ENCODE results near the gene UBE2G1. TPM values are rescaled to one million over a fixed set of nuclear protein-coding genes. Genes with fewer than 3 reads are reported as not detected.

UBE2G1 gene
- total and polyA plus RNA-seq, 2 of the 8 experiments (the other 6 are each of a cell fraction or from before 2014, with no cell fraction given), result 73.9 to 170 TPM

- TF ChIP-seq, protein P1, sequence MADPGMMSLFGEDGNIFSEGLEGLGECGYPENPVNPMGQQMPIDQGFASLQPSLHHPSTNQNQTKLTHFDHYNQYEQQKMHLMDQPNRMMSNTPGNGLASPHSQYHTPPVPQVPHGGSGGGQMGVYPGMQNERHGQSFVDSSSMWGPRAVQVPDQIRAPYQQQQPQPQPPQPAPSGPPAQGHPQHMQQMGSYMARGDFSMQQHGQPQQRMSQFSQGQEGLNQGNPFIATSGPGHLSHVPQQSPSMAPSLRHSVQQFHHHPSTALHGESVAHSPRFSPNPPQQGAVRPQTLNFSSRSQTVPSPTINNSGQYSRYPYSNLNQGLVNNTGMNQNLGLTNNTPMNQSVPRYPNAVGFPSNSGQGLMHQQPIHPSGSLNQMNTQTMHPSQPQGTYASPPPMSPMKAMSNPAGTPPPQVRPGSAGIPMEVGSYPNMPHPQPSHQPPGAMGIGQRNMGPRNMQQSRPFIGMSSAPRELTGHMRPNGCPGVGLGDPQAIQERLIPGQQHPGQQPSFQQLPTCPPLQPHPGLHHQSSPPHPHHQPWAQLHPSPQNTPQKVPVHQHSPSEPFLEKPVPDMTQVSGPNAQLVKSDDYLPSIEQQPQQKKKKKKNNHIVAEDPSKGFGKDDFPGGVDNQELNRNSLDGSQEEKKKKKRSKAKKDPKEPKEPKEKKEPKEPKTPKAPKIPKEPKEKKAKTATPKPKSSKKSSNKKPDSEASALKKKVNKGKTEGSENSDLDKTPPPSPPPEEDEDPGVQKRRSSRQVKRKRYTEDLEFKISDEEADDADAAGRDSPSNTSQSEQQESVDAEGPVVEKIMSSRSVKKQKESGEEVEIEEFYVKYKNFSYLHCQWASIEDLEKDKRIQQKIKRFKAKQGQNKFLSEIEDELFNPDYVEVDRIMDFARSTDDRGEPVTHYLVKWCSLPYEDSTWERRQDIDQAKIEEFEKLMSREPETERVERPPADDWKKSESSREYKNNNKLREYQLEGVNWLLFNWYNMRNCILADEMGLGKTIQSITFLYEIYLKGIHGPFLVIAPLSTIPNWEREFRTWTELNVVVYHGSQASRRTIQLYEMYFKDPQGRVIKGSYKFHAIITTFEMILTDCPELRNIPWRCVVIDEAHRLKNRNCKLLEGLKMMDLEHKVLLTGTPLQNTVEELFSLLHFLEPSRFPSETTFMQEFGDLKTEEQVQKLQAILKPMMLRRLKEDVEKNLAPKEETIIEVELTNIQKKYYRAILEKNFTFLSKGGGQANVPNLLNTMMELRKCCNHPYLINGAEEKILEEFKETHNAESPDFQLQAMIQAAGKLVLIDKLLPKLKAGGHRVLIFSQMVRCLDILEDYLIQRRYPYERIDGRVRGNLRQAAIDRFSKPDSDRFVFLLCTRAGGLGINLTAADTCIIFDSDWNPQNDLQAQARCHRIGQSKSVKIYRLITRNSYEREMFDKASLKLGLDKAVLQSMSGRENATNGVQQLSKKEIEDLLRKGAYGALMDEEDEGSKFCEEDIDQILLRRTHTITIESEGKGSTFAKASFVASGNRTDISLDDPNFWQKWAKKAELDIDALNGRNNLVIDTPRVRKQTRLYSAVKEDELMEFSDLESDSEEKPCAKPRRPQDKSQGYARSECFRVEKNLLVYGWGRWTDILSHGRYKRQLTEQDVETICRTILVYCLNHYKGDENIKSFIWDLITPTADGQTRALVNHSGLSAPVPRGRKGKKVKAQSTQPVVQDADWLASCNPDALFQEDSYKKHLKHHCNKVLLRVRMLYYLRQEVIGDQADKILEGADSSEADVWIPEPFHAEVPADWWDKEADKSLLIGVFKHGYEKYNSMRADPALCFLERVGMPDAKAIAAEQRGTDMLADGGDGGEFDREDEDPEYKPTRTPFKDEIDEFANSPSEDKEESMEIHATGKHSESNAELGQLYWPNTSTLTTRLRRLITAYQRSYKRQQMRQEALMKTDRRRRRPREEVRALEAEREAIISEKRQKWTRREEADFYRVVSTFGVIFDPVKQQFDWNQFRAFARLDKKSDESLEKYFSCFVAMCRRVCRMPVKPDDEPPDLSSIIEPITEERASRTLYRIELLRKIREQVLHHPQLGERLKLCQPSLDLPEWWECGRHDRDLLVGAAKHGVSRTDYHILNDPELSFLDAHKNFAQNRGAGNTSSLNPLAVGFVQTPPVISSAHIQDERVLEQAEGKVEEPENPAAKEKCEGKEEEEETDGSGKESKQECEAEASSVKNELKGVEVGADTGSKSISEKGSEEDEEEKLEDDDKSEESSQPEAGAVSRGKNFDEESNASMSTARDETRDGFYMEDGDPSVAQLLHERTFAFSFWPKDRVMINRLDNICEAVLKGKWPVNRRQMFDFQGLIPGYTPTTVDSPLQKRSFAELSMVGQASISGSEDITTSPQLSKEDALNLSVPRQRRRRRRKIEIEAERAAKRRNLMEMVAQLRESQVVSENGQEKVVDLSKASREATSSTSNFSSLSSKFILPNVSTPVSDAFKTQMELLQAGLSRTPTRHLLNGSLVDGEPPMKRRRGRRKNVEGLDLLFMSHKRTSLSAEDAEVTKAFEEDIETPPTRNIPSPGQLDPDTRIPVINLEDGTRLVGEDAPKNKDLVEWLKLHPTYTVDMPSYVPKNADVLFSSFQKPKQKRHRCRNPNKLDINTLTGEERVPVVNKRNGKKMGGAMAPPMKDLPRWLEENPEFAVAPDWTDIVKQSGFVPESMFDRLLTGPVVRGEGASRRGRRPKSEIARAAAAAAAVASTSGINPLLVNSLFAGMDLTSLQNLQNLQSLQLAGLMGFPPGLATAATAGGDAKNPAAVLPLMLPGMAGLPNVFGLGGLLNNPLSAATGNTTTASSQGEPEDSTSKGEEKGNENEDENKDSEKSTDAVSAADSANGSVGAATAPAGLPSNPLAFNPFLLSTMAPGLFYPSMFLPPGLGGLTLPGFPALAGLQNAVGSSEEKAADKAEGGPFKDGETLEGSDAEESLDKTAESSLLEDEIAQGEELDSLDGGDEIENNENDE (IDR thresholded peaks at IDR 0.05; ENCODE audit: insufficient replicate concordance, low read length), result no peak
- TF ChIP-seq KDM1A (IDR thresholded peaks at IDR 0.05; ENCODE audit: borderline replicate concordance, low read length) (no peak), YY1 (IDR thresholded peaks at IDR 0.05; ENCODE audit: low read depth, low read length) (no peak)
Observed at GRCh38 chr17:4342535-4342934, 23.9 kb downstream of the UBE2G1 start (continued).

Data from H1 (cell line).